ENCODE measurements around the gene ECI2.
"Not testable (repeated sequence)": the region's sequence is repeated elsewhere in the genome, so short reads cannot be mapped to it uniquely, and the experiment has no call there.

Gene ECI2

DNA sequence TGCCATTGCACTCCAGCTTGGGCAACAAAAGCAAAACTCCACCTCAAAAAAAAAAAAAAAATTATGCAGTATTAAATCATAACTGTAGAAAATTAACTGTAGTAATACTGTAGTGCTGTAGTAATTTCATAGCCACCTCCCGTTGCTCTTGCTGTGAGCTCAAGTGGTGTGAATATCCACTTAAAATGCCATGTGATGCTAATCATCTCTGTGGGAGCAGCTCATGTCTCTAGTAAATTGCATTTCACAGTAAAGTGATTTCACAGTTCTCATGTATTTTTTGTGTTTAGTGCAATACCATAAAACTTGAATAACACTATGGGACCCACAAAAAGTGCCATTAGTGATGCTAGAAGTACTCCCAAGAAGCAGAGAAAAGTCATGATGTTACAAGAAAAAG, 42.1 kb downstream of the ECI2 start:
- no peak for DNase-seq

DNA sequence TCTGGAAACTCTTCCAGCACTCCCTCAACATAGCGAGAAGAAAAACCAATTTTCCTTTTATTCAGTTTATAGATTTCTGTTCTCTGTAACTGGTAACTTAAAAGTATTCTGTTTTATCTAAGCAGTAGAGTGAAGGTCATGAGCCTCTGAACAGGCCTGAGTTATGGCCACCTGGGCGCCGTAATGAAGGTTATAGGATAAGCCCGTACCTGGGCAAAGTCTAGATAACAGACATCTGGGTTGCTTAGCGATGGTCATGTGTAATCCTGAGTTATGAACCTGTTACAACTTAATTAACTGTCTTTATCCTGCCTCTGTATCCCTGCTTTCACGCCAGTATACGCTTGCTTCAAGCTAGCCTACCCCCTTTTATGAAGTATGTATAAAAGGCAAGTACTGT, 43.4 kb downstream of the ECI2 start:
- no peak for DNase-seq

DNA sequence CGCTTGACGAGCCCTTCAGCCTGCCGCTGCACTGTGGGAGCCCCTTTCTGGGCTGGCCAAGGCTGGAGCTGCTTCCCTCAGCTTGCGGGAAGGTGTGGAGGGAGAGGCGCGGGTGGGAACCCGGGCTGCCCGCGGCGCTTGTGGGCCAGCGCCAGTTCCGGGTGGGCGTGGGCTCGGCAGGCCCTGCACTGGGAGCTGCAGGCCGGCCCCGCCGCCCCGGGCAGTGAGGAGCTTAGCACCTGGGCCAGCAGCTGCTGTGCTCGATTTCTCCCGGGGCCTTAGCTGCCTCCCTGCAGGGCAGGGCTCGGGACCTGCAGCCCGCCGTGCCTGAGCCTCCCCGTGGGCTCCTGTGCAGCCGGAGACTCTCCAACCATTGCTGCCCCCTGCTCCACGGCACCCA, 45.3 kb downstream of the ECI2 start:
- DNase-seq: not testable (repeated sequence)

DNA sequence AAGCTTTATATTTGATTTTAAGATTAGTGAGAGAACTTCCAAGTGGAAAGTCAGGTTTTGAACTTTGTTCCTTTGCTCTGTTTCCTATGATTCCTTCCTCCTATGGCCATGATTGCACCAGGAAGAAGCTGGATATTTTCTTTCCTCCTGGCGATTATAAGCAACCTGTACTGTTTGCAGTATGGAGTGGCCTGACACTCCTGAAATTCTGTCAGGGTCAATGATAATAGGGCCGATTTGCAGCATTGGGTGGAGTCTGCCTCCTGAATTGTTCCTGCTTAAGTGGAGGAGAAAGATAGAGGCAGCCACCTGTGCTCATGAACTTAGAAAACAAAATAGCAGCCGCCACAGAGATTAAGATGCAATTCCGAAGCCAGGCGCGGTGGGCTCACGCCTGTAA, 46.7 kb downstream of the ECI2 start:
- DNase-seq: no peak

DNA sequence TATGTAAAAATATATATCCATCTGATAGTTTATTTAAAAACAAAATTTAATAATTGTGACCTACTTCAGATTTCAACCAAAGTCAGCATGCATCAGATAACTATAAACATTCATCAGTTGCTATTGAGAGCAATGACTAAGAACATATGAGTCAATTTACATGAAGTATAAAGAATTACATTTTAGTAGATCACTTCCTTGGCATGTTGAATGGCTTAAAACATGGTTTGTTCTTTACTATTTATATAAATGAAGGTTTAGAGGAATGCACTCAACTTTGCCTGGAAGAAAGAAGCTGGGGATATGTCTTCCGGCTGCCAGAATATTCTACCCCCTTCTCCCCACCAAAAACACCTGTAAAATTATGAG, 50.1 kb downstream of the ECI2 start:
- DNase-seq: no peak

DNA sequence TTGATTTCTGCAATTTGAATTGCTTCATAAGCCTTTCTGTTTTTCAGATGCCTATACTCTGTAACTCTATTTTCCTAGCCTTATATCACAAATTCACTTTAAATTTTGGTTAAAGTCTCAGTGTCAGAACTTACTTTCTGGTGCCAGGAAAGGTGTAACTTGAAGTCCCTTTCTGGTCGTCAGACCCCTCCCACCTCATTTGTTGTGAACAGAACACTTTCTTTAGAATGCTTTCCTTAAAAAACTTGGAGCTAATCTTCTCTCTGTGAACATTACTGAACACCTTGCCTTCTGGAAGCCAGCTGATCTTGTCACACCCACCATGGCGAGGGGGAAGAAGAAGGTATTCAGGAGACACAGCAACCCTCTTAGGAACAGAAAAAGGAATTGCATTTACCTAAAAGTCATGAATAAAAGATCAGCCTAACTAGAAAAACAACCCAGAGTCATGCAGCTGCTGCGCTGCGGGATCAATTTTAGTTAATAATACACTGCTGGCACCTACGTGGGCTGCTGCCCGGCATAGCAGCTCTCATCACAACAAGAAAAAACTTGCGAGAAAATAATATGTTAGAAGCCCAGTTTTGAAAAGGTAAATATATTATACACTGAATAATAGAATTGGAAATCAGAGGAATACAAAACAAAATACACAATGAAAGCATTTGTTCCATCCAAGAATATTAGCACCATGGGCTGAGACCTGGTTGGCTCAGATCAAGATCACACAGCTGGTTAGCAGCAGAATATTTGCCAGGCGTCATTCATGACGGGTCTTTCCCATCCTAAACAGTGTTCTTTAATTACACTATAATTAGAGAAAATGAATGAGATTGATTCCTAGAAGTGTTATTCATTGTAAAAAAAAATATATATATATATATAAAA, 50.7 kb downstream of the ECI2 start:
- DNase-seq: no peak

DNA sequence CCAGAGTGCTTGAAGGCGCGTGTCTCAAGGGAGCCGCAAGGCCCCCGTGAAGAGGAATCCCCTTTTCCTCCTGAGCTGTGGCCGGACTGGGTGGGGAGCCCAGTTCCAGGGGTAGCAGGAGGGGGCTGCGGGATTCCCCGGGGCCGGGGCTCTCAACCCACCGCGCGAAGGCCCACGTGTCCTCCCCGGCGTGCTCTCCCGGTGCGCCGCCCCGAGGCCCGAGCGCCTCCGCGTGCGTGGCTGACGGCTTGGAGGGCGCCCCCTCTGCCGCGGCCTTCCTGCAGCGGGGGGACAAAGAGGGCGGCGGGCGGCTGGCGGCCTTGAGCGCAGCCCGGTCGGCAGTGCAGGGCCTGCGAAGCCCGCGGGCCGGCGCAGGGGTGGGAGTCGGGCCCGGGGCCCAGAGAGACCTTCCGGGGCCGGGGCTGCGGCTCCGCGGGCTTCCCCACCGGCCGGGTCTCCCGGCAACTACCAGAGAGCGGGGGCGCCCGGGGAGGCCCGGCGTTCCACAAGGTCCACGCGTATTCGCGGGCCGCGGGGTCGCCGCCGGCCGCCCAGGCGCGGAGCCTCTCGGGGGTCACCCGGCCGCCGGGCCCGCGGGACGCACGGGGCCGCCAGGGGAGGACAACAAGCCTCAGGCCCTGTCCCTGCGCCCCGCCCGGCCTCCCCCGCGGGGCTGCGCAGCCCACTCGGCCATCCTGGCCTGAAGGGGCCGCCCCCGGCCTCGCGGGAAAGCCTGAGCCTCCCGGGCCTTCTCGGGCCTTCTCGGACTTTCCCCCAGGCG, 56.5 kb downstream of the ECI2 start, which contains the start of gene FAM217A:
Gene FAM217A, minus strand, starts transcription at position 447 of the 781 bp plus-strand sequence. CDS start 1,723 bp downstream, outside the sequence.
- DNase-seq: no peak

DNA sequence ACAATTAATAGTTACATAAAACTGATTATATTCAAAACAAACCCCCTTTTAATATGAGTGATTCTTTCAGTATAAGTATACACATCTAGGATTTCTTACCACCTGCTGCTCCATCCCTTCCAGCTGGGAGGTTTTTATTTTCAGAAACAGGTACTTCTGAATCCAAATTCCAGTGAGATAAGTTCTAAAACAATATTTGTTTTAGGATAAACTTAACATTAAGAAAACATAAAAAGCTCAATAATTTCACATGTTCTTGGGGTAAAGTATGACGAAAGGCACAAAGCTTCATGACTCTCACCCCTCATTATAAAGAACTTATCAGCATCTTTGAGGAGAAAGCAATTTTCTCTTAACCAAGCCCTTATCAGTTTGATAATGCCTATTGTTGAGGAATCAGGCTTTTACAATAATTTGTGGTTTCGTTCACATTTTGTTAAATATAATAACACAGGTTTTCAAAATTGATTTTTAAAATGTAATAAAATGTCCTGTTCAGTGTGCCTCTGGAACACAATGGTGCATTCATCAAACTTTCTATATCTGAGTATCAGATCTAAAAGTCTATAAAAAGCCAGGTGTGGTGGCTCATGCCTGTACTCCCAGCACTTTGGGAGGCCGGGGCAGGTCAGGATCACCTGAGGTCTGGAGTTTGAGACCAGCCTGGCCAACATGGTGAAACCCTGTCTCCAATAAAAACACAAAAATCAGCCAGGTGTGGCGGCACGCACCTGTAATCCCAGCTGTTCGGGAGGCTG, 60.7 kb downstream of the ECI2 start:
- no peak for DNase-seq

DNA sequence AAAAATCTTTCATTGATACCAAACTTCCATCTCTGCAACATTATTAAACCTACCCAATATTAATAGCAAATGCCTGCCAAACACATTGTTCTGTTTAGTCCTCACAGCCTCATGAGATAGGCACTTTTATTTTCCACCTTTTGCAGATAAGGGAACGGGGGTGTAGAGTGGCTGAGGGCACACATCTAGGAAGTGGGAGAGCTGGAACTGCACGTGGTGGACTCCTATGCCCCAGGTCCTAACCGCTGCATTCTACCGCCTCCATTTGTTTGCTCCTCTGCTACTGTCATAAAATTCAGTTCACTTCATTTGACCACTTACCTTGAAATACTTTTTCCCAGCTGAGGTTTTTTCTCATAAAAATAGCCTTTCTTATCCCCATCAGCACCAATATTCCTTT, 64.0 kb downstream of the ECI2 start:
- no peak for DNase-seq

DNA sequence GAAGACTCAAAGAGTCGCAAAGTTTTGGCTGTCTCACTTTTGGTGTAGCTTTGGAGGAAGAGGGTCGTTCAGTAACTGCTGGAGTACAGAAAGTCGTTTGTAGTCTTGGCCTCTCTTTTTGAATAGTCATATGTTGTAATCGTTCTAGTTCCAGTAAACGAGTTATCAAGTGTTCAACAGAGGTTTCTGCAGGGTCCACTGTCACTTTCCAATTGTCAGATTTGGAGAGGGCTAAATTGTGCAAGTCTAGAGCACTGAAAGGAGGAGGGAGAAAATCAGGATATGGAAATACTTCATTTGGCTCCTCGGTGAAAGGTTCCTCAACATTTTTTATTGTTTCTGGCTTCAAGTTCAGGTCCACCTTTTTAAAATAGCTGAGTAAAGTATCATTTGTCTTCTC, 66.2 kb downstream of the ECI2 start:
- DNase-seq: no peak

DNA sequence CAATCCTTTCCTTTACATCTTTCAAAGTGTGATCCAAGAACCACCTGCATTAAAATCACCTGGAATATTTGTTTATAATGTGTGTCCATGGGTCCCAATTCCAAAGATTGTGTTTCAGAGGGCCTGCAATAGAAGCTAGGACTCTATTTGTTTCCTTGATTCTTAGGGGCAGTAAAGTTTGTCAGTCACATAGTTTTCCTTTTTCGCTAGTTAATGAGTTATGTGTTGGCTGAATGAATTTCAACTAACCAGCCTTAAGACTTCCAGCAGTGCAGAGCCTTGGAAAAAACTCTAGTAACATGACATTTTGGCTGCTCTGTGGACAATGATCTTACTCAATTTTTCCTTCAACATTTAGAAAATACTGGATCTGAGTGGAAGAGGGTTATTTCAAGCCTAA, 67.7 kb downstream of the ECI2 start:
- DNase-seq: no peak

DNA sequence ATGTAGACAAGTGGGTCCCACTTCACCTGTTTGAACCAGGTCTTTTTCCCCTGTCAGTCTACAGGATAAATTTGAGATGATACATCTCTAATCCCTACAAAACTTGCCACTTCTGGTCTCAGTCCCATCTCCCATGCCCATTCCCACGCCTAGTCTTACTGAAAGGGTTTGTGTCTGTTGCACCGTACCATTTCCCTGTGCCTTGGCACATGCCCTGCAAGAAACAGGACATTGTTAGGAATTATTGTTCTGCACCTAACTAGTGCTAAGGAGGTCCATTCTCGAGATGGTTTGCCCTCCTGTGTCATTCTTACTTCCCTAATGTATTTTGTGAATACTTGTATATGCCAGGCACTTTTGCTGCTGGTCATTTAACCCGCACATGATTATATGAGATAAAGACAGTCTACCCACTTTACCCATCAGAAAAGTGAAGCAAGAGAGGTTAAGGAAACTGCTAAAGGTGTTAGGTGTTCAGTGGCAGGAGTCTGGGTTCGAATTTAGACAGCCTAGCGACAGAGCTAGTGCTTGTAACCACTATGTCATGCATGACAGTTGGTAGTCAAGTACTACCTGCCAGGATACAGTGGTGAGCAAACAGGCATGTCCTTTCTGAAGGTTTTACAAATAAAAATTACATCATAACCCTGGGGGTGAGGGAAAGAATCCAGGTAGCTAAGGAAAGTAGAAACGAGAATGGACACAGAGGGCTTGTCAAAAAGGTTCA, 69.2 kb downstream of the ECI2 start:
- DNase-seq: no peak
